WERI-Rb-1 (cell line): ENCODE results near the gene LRP1B.
A peak's percentile ranks its signal among the peaks of the same experiment; 100 is the strongest.
"Not testable (repeated sequence)": the region's sequence is repeated elsewhere in the genome, so short reads cannot be mapped to it uniquely, and the experiment has no call there.

ENCODE experiments used
- DNase-seq: peaks from one replicate; pipeline ENCODE4 v3.0.0-alpha.2; 2020
- H3K27ac ChIP-seq: fragments of 250-450 bp; sonication (Bioruptor Pico); 2 replicates; pipeline ENCODE4 v1.5.1; 2020; ENCODE audit warnings: mild to moderate bottlenecking, moderate library complexity
- H3K27me3 ChIP-seq: fragments of 250-450 bp; sonication (Bioruptor Pico); 2 replicates; pipeline ENCODE4 v1.5.1; 2021; ENCODE audit warnings: mild to moderate bottlenecking, low read depth, moderate library complexity; ENCODE audit not compliant: insufficient read depth, severe bottlenecking
- H3K36me3 ChIP-seq: fragments of 250-450 bp; sonication (Bioruptor Pico); 2 replicates; pipeline ENCODE4 v1.5.1; 2020; ENCODE audit warnings: mild to moderate bottlenecking, moderate library complexity
- H3K4me3 ChIP-seq: 2 replicates; pipeline ENCODE4 v1.5.1; 2011; ENCODE audit warnings: low read depth, mild to moderate bottlenecking, control low read depth, low read length
- H3K9me3 ChIP-seq: fragments of 250-450 bp; sonication (Bioruptor Pico); 2 replicates; pipeline ENCODE4 v1.5.1; 2021; ENCODE audit warnings: mild to moderate bottlenecking, moderate library complexity; ENCODE audit not compliant: severe bottlenecking
- CTCF ChIP-seq: IDR thresholded peaks from 2 replicates; pipeline ENCODE4 v1.5.1; 2011; ENCODE audit warnings: low read depth, mild to moderate bottlenecking, control low read depth, inconsistent platforms, low read length

The LRP1B gene

GRCh38 chr2:140550821-140551220 is 1580.0 kb downstream of the LRP1B start:
- peak; percentile 15 for DNase-seq
- Histone ChIP-seq H3K36me3 (no peaks in the 10 kb centered on the region), H3K27me3 (no peaks in the 10 kb centered on the region), H3K27ac (no peak overlapping the region), H3K9me3 (no peaks in the 10 kb centered on the region), H3K4me3 (no peak overlapping the region)
- no peak for TF ChIP-seq CTCF

GRCh38 chr2:140544769-140545168 is 1586.0 kb downstream of the LRP1B start:
- not testable (repeated sequence) for H3K27me3 ChIP-seq, H3K4me3 ChIP-seq, DNase-seq, H3K27ac ChIP-seq, H3K36me3 ChIP-seq, H3K9me3 ChIP-seq

- H3K9me3 ChIP-seq: no peaks in the 10 kb centered on the region
- no peaks in the 10 kb centered on the region for H3K27me3 ChIP-seq
- no peak for TF ChIP-seq CTCF
- no peaks in the 10 kb centered on the region for H3K36me3 ChIP-seq
- no peak for DNase-seq
- no peak overlapping the region for H3K27ac ChIP-seq
- no peak overlapping the region for H3K4me3 ChIP-seq
Observed at GRCh38 chr2:140542627-140543026, 1588.2 kb downstream of the LRP1B start.

- Histone ChIP-seq H3K27me3 (no peaks in the 10 kb centered on the region), H3K9me3 (no peaks in the 10 kb centered on the region), H3K4me3 (no peak overlapping the region), H3K36me3 (no peaks in the 10 kb centered on the region), H3K27ac (no peak overlapping the region)
- no peak for DNase-seq
- TF ChIP-seq CTCF: no peak
Observed at GRCh38 chr2:140539242-140539875, 1591.5 kb downstream of the LRP1B start.

- DNase-seq: no peak
- H3K4me3 ChIP-seq: no peak overlapping the region
- H3K36me3 ChIP-seq: no peaks in the 10 kb centered on the region
- no peak for TF ChIP-seq CTCF
- H3K27me3 ChIP-seq: no peaks in the 10 kb centered on the region
- no peaks in the 10 kb centered on the region for H3K9me3 ChIP-seq
- no peak overlapping the region for H3K27ac ChIP-seq
Observed at GRCh38 chr2:140529706-140530105, 1601.1 kb downstream of the LRP1B start.

- no peak overlapping the region for H3K27ac ChIP-seq
- H3K9me3 ChIP-seq: no peaks in the 10 kb centered on the region
- no peak overlapping the region for H3K4me3 ChIP-seq
- H3K36me3 ChIP-seq: no peaks in the 10 kb centered on the region
- H3K27me3 ChIP-seq: no peaks in the 10 kb centered on the region
- no peak for DNase-seq
- TF ChIP-seq CTCF: no peak
Observed at GRCh38 chr2:140528982-140529381, 1601.8 kb downstream of the LRP1B start.
